BJ (cell line): ENCODE results near the gene TEX9. TPM values are rescaled to one million over a fixed set of nuclear protein-coding genes. Genes with fewer than 3 reads are reported as not detected.

Experiments
- CTCF ChIA-PET: fragments of 350-600 bp; formaldehyde crosslinking; extraction: SDS; loops from one replicate; lab custom pipeline; 2021; ENCODE audit warnings: antibody characterized with exemption, inconsistent platforms; lab: Yijun Ruan, JAX
- POLR2A ChIA-PET: fragments of 300-600 bp; sonication (Branson Sonifier 250); formaldehyde crosslinking; extraction: SDS; loops from one replicate; lab custom pipeline; 2021; ENCODE audit warnings: antibody characterized with exemption; lab: Charles Lee
- DNase-seq: peaks from one replicate; pipeline ENCODE4 v3.0.0-alpha.2; 2011; ENCODE audit warnings: low read depth
- H3K27me3 ChIP-seq: 2 replicates; pipeline ENCODE4 v1.6.0; 2011; ENCODE audit warnings: low read length; ENCODE audit not compliant: control insufficient read depth, insufficient read depth
- H3K36me3 ChIP-seq: 2 replicates; pipeline ENCODE4 v1.5.1; 2011; ENCODE audit warnings: low read length; ENCODE audit not compliant: control insufficient read depth, insufficient read depth
- H3K4me3 ChIP-seq: 2 replicates; pipeline ENCODE4 v1.5.1; 2011; ENCODE audit warnings: low read depth, mild to moderate bottlenecking, control low read depth, low read length
- polyA plus RNA-seq: library from polyadenylated mRNA; depleted of rRNA; stranded (reverse); fragments of >200 nt; gene quantifications from 2 replicates; pipeline ENCODE4 v1.2.3, GENCODE V29; 2011
- TF ChIP-seq, protein P1 (sequence below): IDR thresholded peaks from 2 replicates; pipeline ENCODE4 v1.5.1; 2011; ENCODE audit warnings: low read depth, mild to moderate bottlenecking, control low read depth, inconsistent platforms, low read length, moderate library complexity; ENCODE audit not compliant: insufficient read depth

The TEX9 gene
- polyA plus RNA-seq, 1 experiment, result 0.72 TPM

DNA sequence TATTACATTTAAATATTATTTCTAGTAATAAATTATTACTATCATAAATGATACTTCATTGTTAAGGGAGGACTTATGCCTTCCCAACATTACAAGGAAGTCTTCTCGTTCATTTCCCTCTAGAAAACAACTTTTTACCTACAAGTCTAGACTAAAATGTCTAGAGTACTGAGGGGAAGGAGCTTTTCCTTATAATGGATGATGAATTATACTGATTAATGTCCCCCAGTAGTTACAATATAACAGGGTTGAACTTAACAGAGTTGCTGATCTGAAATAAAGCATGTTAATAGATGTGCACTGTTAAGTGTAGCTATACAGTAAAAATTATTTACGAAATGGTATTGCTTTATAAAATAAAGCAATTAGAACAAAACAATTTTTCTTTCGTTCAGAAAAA, 102.4 kb downstream of the TEX9 start:
- CTCF ChIA-PET, result interaction anchor here (3.3 kb wide), 1 partner anchor 24 kb away, joined by 12 read pairs; no protein-coding TSS in a partner anchor

DNA sequence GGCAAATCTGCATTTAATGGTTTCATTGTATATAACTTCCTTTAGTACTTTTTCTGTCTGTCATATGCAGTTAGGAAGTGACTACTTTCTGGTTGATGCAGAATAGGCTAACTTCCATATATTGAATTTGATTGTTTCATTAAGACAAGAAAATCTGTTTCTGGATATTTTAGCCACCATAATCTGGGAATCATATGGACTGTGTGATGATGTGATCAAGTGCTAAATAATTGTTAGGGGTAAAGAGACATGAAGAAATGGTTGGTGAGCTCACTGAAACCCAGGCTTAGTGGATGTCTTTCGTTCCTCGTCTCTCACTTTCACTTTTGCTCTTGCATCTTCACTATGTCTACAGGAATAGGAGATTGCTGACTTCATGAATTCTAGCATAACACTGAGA, 103.2 kb downstream of the TEX9 start:
- TF ChIP-seq, protein P1, sequence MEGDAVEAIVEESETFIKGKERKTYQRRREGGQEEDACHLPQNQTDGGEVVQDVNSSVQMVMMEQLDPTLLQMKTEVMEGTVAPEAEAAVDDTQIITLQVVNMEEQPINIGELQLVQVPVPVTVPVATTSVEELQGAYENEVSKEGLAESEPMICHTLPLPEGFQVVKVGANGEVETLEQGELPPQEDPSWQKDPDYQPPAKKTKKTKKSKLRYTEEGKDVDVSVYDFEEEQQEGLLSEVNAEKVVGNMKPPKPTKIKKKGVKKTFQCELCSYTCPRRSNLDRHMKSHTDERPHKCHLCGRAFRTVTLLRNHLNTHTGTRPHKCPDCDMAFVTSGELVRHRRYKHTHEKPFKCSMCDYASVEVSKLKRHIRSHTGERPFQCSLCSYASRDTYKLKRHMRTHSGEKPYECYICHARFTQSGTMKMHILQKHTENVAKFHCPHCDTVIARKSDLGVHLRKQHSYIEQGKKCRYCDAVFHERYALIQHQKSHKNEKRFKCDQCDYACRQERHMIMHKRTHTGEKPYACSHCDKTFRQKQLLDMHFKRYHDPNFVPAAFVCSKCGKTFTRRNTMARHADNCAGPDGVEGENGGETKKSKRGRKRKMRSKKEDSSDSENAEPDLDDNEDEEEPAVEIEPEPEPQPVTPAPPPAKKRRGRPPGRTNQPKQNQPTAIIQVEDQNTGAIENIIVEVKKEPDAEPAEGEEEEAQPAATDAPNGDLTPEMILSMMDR, result no peak
- H3K27me3 ChIP-seq, result peaks cover 7% of the 10 kb centered on the region
- ChIA-PET CTCF (interaction anchor here (2.0 to 3.3 kb wide), 2 partner anchors 21 to 23 kb away, joined by 4 to 12 read pairs; no protein-coding TSS in a partner anchor), POLR2A (no interaction called here)
- no peaks in the 10 kb centered on the region for H3K36me3 ChIP-seq
- no peak for DNase-seq
- H3K4me3 ChIP-seq, result no peak overlapping the region

More for the DNA sequence above, 102.4 kb downstream of the TEX9 start:
- Histone ChIP-seq H3K36me3 (no peaks in the 10 kb centered on the region), H3K27me3 (peaks cover 7% of the 10 kb centered on the region), H3K4me3 (no peak overlapping the region)
- TF ChIP-seq, protein P1, result no peak
- DNase-seq, result no peak
- POLR2A ChIA-PET, result no interaction called here

DNA sequence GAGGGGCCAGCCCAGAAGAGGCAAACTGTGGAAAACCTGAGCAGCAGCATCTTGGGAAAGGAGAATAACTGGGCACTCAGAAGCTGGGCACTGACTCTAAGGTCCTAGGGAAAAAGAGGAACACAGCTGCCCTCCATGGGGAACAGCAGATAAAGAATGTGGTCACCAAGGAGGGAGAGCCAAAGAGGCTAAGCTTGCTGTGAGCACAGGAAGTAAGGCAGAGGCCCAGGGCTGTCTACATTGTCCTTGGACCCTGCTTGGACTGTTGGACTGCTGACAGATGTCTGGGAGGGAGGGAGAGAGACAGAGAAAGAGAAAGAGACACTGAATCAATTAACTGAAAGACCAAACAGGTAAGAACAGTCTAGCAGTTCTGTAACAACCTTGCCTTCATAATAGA, 104.3 kb downstream of the TEX9 start:
- Histone ChIP-seq H3K4me3 (no peak overlapping the region), H3K27me3 (peaks cover 7% of the 10 kb centered on the region), H3K36me3 (no peaks in the 10 kb centered on the region)
- TF ChIP-seq, protein P1, result no peak
- no peak for DNase-seq
- POLR2A ChIA-PET, result no interaction called here
- CTCF ChIA-PET, result interaction anchor here (0.6 to 3.3 kb wide), 3 partner anchors 20 to 125 kb away, joined by 3 to 12 read pairs (median 4); no protein-coding TSS in a partner anchor

DNA sequence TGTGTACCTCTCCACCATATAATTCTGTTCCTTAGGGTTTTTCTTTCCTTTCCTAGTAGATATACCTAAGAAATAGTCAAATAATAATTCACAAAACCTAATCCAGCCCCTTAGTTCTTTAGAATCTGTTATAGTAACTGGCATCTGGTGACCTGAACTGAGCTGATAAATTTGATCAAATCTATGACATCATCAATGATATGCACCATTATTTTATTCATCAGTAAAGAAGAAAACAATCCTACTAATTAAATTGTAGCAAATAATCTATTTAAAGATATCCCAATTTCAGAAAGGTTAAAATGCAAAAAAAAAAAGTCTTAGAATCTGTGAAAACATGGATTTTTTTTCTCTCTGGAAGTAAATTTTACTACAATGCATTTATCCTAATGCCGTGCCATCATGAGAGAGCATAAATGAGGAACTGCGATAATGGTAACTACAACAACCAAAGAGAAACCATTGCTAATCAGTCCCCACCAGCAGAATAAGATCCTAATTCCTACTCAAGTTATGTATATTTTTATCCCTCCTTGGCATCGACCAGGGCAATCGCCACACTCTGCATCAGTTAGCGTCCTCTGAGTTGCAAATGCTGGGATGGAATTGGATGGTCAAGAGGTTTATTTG, 106.3 kb downstream of the TEX9 start:
- TF ChIP-seq, protein P1, result no peak
- POLR2A ChIA-PET, result no interaction called here
- no peak overlapping the region for H3K4me3 ChIP-seq
- no peak for DNase-seq
- H3K36me3 ChIP-seq, result no peaks in the 10 kb centered on the region
- peaks cover 7% of the 10 kb centered on the region for H3K27me3 ChIP-seq
- CTCF ChIA-PET, result no interaction called here

DNA sequence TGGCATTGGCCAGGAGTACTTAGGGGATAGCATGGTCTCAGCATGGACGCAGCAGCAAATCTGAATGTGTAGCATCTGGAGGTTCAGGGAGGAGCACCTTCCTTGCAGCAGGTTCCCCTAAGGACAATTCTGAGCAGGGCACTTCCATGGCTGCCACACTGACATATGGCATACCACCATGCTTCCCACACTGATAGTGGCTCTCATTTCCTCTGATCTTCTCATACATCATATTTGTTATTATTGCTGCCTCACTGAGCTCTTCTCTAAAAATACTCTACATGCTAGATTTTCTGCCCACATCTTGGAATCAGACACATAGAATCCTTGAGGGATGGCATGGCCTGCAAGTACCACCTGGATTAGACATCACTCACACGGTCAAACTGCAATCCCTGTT, 107.1 kb downstream of the TEX9 start:
- ChIA-PET CTCF (no interaction called here), POLR2A (no interaction called here)
- no peak for DNase-seq
- TF ChIP-seq, protein P1, result no peak
- H3K4me3 ChIP-seq, result no peak overlapping the region
- H3K27me3 ChIP-seq, result peaks cover 7% of the 10 kb centered on the region
- H3K36me3 ChIP-seq, result no peaks in the 10 kb centered on the region
